Activated CD4-positive, alpha-beta T cell treated with anti-CD3 and anti-CD28 coated beads, Interleukin-2, Interleukin-4, amounts not matched to agents 100 ng/mL and 50 ng/mL, durations not matched to agents 16 hours and 8 hours (primary cell): ENCODE measurements around the gene FGF9.

Source experiments
- DNase-seq: peaks from one replicate; pipeline ENCODE4 v3.0.0-alpha.2; 2020; ENCODE audit warnings: low spot score

Gene FGF9

GRCh38 chr13:21670883-21671619 lies at the start of gene FGF9:
TSS of gene FGF9 (plus strand) at chr13:21671073. CDS start at chr13:21671913, 840 bp downstream.
- peak; percentile 75 for DNase-seq

- DNase-seq: peak; percentile 9
Observed at GRCh38 chr13:21625366-21625765, 45.5 kb upstream of the FGF9 start.

- DNase-seq: no peak
Observed at GRCh38 chr13:21632196-21632595, 38.7 kb upstream of the FGF9 start.

- DNase-seq: no peak
Observed at GRCh38 chr13:21636656-21637055, 34.2 kb upstream of the FGF9 start.

- DNase-seq: no peak
Observed at GRCh38 chr13:21637296-21637695, 33.6 kb upstream of the FGF9 start.

- peak; percentile 32 for DNase-seq
Observed at GRCh38 chr13:21638319-21639282, 32.3 kb upstream of the FGF9 start.

GRCh38 chr13:21639561-21639960 lies 31.3 kb upstream of the FGF9 start:
- DNase-seq: no peak

GRCh38 chr13:21641629-21642028 lies 29.2 kb upstream of the FGF9 start:
- no peak for DNase-seq

GRCh38 chr13:21657538-21657937 lies 13.3 kb upstream of the FGF9 start:
- no peak for DNase-seq

GRCh38 chr13:21659087-21659486 lies 11.8 kb upstream of the FGF9 start:
- no peak for DNase-seq

GRCh38 chr13:21661097-21661909 lies 9.6 kb upstream of the FGF9 start:
- DNase-seq: no peak

- no peak for DNase-seq
Observed at GRCh38 chr13:21663197-21663596, 7.7 kb upstream of the FGF9 start.

- no peak for DNase-seq
Observed at GRCh38 chr13:21668732-21669275, 2.1 kb upstream of the FGF9 start.

GRCh38 chr13:21670006-21670882 lies 629 bp upstream of the FGF9 start:
- peak; percentile 45 for DNase-seq

GRCh38 chr13:21671620-21672286 lies 880 bp downstream of the FGF9 start:
- DNase-seq: no peak

GRCh38 chr13:21672287-21672680 lies 1.4 kb downstream of the FGF9 start:
- DNase-seq: no peak

GRCh38 chr13:21672796-21673538 lies 2.1 kb downstream of the FGF9 start:
- DNase-seq: no peak

GRCh38 chr13:21673539-21673788 lies 2.6 kb downstream of the FGF9 start:
- DNase-seq: no peak

- no peak for DNase-seq
Observed at GRCh38 chr13:21673789-21674489, 3.1 kb downstream of the FGF9 start.
